DLD1 (cell line): Measurements from ENCODE around the gene CCL23.
"Not testable (repeated sequence)": the region's sequence is repeated elsewhere in the genome, so short reads cannot be mapped to it uniquely, and the experiment has no call there.

Experiments
- in situ Hi-C: cut with HindIII; loops from 2 replicates; pipeline ENCODE4 v1.10.0; 2017; ENCODE audit warnings: low sequenced_read_pairs

Gene CCL23

GRCh38 chr17:36004594-36005108 is 13.1 kb downstream of the CCL23 start:
- in situ Hi-C loops: no loop called here

- in situ Hi-C loops: no loop called here
Measured at GRCh38 chr17:36002631-36003030, 15.1 kb downstream of the CCL23 start.

- in situ Hi-C loops: no loop called here
Measured at GRCh38 chr17:36001862-36002603, 15.7 kb downstream of the CCL23 start.

- in situ Hi-C loops: no loop called here
Measured at GRCh38 chr17:36001110-36001771, 16.5 kb downstream of the CCL23 start, which contains the start of gene CCL15. Gene CCL15 (minus strand): TSS chr17:36001553. CDS start chr17:36001492, 61 bp downstream.

- in situ Hi-C loops: no loop called here
Measured at GRCh38 chr17:36000732-36001109, 17.1 kb downstream of the CCL23 start.

GRCh38 chr17:35998756-35999155 is 19.0 kb downstream of the CCL23 start:
- in situ Hi-C loops: no loop called here

GRCh38 chr17:35998018-35998545 is 19.7 kb downstream of the CCL23 start:
- in situ Hi-C loops: no loop called here

GRCh38 chr17:35995346-35995745 is 22.4 kb downstream of the CCL23 start:
- in situ Hi-C loops: not testable (repeated sequence)

- in situ Hi-C loops: no loop called here
Measured at GRCh38 chr17:35991075-35991474, 26.7 kb downstream of the CCL23 start.

- in situ Hi-C loops: no loop called here
Measured at GRCh38 chr17:35988164-35988563, 29.6 kb downstream of the CCL23 start.

GRCh38 chr17:35986643-35987042 is 31.1 kb downstream of the CCL23 start, which contains the start of gene CCL14:
Gene CCL14 (minus strand): TSS chr17:35986729. CDS start chr17:35986649, 80 bp downstream.
- in situ Hi-C loops: no loop called here

- in situ Hi-C loops: no loop called here
Measured at GRCh38 chr17:35984140-35984539, 33.6 kb downstream of the CCL23 start.

- in situ Hi-C loops: no loop called here
Measured at GRCh38 chr17:35982409-35983191, 35.2 kb downstream of the CCL23 start.

GRCh38 chr17:35981908-35982330 is 35.9 kb downstream of the CCL23 start:
- in situ Hi-C loops: no loop called here

GRCh38 chr17:35981246-35981645 is 36.5 kb downstream of the CCL23 start, which contains the start of gene CCL16:
Gene CCL16 (minus strand): TSS chr17:35981497. CDS start chr17:35981420, 77 bp downstream.
- in situ Hi-C loops: no loop called here

GRCh38 chr17:35978346-35978745 is 39.4 kb downstream of the CCL23 start:
- in situ Hi-C loops: no loop called here

GRCh38 chr17:35977509-35977908 is 40.3 kb downstream of the CCL23 start:
- in situ Hi-C loops: no loop called here

GRCh38 chr17:35973333-35974260 is 44.2 kb downstream of the CCL23 start:
- in situ Hi-C loops: no loop called here

GRCh38 chr17:35972945-35973332 is 44.8 kb downstream of the CCL23 start:
- in situ Hi-C loops: no loop called here

- in situ Hi-C loops: no loop called here
Measured at GRCh38 chr17:35972535-35972934, 45.2 kb downstream of the CCL23 start.
